Medulla oblongata (tissue), 1 donor: ENCODE data around the gene ALK.
"Not testable (repeated sequence)": the region's sequence is repeated elsewhere in the genome, so short reads cannot be mapped to it uniquely, and the experiment has no call there.

Experiments used
- DNase-seq: peaks from one replicate; pipeline ENCODE4 v3.0.0-alpha.2; 2015; ENCODE audit errors: extremely low spot score

ALK gene

DNA sequence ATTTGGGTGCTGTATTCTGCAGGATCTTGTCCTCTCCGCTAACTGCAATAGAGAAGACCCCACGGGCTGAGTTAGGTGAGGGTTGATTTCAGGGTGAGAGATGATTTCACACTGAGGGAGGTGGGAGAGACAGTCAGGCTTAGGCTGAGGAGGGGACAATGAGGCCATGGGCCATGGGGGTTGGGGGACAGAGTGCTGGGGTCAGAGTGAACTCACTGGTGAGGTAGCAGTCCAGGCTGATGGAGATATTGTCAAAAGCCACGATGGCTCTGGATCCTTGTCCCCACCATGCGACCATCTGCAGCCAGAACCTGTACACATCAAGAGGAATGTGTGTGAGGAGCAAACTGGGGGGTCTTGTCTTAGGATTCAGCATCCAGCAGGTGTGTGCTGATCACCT is 646.2 kb downstream of the ALK start:
- no peak for DNase-seq

DNA sequence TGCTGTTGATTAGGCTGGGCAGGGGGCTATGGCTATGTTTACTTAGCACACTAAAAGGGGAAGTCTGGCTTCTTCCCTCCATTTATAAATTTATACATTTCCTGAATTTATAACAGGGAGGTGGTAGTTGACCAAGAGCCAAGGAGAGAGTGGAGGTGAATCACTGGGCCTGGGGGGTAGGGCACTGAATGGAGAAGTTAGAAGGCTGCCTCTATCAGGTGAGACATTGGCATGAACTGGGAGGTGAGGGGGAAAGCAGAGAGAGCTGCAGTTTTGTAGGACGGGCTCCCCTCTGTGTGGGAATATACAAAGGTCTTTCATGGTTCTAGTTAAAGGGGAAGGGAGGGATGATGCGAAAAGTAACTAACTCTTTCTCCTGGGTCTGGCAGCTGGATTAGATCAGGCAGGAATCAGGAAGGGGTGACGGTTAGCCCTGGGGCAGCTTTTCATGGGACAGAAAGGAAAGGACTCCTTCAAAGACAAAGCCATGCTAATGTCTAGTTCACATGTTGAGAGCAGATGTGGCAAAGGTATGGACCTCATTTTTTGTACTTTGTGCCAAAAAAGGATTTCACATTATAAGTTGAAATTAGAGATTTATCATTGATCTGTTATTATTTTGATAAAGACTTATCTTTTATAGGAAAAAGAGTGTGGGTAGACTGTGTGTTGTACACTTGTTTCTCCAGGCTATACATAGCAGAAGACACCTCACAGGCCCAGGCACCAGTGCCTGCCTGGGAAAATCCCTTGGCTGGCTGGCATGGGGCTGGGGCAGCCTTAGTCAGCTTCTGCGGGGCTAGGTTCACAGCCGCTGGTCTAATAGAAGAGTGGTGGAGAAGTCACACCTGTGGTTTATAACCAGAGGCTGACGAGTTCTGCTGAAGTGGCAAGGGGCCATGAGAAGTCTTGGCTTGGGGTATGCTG is 647.4 kb downstream of the ALK start:
- no peak for DNase-seq

DNA sequence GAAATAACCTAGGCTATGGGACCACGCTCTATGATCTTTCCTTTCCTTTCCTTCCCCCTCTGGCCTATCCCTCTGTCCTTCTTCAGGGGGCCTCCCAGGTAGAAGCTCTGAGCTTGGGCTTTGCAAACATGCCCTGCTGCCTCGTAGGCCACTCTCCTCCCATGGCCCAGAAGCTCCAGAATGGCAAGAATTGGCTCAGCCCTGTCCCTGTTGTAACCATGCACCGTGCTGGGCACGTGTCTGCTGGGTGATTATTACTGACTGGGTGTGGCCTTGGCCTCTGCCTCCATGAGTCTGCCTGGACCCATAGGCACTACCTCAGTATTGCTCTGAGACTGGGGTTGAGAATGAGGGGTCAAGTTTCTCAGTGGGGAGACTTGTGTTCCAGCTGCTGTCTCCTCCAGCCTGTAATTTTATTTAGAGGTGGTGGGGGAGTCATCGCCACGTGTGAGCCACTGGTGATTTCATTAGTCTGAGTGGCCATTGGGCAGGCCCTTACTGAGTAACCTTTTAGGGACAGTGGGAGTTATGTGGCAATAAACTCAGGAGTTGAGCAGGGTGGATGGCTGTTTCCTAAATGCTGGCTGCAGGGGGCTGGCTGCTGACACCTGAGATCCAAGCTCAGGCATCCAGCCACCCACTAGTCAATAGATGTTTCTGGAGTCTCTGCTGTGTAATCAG is 648.2 kb downstream of the ALK start:
- no peak for DNase-seq

DNA sequence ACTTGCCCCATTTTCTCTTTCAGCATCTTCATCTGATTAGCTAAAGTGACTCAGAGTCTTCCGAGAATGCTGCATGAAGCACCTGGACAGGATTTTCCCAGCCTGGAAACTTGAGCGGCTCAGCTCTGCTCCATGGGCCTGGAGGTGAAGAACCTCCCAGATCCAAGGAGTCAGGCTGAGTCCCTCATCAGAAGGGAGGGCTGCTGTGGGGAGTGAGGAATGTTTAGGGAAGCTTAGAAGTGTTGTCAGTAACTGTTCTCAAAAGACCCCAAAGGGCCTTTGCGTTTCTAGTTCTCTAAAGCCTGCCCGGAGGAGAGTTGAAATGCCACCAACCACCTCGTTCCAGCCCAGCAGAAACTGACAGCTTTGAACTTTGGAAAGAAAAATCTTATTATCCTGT is 649.1 kb downstream of the ALK start:
- DNase-seq, result no peak

DNA sequence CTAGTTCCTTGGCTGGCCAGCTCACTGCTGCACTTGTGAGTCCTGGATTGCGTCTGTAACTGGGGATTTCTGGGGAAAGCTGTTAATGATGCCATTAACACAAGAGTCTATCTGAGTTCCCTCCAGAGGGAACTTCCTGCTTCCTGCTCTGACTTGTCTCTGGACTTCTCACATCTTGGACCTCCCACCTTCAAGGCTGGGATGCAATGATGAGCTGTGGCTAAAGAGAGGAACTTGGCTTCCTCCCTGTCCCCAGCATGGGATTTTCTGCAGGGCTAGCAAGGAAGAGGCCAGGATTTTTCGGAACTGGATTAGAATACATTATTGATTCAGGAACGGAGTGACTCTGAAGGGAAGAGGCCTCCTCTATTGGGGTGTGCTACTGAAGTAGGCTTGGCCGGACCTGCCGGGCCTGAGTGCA is 650.7 kb downstream of the ALK start:
- DNase-seq, result no peak

DNA sequence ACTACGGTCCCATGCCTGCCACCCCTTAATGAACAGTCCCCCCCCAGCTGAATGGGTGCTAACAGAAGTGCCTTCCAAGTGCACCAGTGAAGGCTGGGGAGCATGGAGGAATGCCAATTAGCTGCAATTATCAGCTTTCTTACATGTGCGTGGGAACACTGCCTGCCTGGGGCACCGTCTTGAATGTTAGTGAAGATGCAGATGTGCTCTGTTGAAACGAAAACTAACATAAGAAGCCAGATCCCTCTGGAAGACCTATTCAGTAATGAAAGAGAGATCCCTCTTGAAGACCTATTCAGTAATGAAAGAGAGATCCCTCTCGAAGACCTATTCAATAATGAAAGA is 651.6 kb downstream of the ALK start:
- no peak for DNase-seq

DNA sequence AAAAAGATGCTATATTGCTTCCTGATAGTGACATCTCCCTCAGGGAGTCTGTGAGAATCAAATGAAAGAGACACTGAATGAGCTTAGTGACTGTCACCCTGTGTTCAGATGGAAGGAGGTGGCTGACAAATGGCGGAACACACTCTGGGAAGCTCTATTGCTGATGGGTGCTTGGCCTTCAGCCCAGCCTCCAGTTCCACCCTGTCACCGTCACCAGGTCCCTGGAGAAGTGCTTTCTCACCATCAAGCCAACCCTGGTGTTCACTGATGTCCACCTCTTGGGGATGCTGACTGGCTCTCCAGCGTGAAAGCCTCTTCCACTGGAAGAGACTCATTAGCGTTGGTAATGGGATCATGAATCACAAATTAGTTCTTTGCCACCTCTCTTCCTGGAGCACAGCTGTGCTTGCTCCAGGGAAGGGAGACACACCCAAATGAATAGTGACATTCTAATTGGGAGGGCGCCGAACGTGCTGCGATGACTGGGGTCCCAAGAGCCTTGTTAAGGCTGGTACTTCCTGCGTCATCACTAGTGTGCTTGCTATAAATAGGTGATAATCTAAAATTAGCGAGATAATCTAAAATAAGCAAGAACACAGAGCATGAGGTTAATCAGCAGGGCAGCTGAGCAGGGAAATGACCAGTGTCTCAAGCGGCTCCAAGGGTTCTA is 652.2 kb downstream of the ALK start:
- DNase-seq, result no peak

DNA sequence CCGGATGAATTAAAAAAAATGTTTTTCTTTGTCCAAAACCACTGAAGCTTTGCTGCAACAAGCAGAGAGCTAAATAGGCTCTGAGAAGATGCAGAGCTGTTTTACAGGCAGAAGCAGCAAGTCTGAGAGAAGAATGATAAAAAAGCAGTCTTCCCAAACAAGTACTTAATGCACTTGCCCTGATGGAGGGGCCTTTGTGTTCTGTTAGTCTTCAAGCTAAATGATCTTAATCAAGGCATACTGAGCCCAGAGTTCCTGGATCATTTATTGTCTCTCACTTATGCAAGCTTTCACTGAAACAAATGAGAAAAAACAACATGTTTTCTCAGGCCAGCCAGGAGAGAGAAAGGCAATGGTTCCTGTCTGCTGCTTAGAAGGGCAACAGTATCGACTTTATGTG is 653.7 kb downstream of the ALK start:
- no peak for DNase-seq

DNA sequence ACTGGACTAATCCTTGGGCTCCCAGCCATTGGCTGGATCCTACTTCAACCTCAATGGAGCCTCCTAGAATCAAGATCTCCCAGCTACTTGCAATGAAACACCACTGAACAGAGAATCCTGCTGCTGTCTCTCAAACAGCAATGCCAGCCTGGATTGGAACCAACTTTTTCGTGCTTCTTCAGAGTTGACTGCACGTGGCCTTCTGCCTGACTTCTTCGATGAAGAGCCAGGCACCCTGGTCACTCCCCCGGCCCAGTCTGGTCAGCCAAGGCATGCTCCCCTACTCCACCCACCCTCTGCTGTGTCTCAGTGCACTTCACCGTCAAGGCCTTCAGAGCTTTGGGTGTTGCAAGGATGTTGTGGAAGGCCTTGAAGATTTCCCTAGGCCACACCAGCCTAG is 657.5 kb downstream of the ALK start:
- DNase-seq, result no peak

DNA sequence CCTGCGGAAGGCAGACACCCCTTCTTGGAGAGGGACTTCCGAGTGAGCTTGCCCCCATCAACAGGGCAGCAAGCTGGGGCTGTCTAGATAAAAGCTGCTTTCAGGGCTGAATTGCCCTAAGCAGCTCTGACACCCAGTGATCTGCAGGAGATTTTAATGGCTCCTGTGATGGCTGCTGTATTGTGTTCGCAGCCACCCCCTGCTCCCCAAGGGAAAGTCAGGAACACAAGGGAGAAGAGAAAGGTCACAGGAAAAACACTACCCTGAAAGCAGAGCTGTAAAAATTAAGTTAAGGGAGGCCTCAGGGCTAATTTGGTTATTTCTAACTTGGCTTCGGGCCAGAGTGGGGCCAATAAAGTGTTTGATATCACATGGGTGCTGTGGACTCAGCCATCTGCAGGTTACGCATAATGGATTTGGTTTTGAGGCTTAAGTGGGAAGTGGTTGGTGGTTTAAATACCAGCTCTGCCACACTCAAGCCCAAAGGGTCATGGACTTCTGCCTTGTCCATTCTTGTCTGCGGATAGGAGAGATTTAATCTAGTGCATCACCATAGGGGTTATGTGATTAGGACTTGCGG is 658.6 kb downstream of the ALK start:
- no peak for DNase-seq

DNA sequence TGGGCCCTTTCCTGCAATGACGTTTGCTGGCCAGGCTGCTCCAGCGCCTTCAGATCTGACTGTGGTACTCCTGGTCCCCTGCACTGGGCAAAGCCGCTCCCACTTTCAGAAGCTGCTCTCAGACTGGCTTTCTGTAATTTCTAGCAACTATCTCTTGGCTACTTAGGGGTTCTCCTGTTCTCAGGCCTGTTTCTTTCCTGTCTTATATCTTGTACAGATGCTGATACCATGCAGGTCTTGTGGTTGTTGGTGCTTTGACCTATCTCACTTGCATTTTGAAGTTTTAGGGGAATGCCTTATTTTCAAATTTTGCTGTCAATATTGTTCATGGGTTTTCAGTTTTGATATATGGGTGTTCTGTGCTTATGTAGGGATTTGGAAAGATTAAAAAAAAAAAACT is 660.4 kb downstream of the ALK start:
- DNase-seq, result no peak

DNA sequence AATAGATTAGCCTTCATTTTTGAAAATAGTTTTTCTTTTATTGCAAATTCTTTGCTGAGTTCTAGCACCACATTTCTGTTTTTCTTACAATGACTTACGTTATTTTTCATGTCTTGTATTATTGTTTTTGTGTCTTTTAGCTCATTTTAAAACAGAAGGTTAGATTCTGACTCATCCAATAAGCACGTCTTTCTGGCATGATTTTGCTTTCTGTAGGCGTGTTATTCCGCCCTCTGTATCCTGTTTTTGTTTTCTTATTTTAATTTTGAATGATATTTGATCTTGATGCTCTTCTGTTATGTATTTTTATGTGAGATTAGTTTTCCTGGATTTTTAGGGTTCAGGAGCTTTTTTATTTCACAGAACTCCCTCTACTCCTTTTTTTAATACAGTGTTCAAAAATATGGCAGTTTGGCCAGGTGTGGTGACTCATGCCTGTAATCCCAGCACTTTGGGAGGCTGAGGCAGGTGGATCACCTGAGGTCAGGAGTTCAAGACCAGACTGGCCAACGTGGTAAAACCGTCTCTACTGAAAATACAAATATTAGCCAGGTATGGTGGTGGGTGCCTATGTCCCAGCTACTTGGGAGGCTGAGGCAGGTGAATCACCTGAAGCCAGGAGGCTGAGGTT is 661.1 kb downstream of the ALK start:
- DNase-seq, result no peak

DNA sequence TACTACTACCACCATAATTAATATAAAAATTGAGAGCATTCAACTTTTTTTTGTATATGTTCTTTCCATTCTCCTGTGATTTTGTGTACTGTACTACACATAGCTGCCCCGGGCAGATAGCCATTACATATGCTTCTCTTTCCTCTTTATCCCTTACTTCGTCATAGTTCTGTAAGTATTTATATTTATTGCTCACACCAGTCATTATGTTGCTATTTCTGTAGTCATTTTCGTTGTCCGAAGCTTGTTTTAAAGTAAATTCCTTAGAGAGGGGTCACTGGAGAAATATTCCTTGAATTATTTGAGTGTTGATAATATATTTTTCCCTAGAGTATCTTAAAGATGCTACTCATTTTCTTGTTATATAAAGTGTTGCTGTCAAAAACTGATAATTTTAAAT is 662.2 kb downstream of the ALK start:
- DNase-seq, result no peak

DNA sequence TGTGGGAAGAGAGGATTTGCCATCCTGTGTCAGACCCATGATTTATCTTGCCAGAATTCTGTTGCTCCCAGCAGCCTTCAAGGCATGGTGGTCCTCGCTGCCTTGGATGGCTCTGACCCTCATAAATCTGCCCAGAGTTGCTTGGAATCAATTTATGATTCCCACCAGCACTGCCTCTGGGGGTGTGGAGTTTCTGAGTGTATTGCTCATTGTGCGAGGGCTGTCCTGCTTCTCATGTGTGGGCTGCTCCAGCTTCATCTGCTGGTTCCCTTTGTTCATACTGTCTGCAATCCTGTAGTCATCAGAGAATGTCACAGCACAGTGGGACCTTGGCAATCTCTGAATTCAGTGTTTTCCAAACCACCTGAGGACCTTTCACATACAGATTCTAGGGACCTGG is 666.4 kb downstream of the ALK start:
- no peak for DNase-seq

DNA sequence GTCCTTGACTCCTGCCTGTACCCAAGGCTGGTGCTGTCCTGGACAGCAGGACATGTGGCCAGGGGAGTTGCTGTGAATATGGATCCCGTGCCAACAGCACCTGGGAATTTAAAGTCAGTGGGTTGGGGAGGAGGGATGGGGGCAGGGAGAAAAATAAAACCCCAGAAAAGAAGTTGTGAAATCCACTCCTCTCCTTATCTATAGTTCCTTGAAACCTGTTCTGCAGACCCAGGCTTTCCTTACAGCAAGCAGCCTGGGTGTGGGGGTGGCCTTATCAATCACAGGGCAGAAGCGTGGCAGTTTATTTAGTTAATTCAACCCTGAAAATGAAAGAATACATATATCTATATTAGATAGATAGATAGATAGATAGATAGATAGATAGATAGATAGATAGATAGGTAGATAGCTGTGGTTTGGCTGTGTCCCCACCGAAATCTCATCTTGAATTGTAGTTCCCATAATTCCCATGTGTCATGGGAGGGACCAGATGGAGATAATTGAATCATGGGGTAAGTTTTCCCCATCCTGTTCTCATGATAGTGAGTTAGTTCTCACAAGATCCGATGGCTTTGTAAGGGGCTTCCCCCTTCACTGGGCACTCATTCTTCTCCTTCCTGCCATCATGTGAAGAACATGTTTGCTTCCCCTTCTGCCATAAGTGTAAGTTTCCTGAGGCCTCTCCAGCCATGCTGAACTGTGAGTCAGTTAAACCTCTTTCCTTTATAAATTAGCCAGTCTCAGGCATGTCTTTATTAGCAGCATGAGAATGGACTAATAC is 667.7 kb downstream of the ALK start:
- not testable (repeated sequence) for DNase-seq

DNA sequence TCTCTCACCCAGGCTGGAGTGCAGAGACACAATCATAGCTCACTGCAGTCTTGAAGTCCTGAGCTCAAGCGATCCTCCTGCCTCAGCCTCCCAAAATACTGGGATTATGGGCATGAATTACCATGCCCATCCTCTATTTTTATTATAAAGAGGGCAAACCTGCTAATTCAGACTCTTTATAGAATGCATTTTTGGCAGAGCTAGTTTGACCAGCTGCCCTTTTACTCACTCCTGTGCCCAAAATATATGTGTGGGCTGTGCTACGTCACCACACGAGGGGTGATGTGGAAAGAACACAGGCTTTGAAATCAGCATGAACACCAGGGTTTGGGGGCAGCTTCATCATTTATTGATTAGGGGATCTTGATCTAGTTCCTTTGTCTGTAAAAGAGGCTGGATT is 668.4 kb downstream of the ALK start:
- no peak for DNase-seq

DNA sequence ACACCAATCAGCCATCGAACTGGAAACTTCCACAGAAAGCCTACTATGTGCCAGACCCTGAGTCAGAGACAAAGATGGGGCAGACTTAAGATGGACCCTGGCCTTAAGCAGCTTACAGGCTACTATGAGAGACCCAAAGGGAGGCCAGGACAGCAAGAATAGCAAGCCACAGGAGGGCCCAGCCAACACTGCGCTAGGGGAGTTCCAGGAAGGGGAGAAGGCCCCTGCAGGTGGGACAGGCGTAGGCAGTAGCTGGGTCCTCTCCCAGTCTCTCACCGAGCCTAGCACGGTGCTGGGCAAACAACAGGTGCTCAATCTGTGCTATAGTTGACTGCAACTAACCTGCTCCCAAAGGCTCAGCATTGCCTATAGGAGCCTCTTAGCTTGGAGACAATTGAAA is 670.0 kb downstream of the ALK start:
- DNase-seq, result no peak

DNA sequence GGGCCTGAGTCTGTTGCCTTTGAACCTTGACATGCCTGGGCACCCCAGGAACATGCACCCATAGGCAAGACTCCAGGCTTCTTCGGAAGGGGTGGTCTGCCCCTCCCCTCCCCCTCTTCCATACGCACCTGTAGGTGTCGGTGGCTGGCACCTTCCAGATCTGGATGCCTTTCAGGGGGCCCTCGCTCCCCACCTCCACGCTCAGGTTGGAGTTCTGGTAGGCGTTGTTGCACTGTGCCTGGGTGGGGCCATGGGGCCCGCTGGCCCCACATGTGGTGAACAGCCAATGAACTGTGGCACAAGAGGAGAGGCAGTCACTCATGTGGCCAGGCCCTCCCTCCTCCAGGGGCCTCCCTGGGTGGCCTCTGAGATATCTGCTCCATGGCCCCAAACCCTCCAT is 670.4 kb downstream of the ALK start:
- DNase-seq, result no peak

DNA sequence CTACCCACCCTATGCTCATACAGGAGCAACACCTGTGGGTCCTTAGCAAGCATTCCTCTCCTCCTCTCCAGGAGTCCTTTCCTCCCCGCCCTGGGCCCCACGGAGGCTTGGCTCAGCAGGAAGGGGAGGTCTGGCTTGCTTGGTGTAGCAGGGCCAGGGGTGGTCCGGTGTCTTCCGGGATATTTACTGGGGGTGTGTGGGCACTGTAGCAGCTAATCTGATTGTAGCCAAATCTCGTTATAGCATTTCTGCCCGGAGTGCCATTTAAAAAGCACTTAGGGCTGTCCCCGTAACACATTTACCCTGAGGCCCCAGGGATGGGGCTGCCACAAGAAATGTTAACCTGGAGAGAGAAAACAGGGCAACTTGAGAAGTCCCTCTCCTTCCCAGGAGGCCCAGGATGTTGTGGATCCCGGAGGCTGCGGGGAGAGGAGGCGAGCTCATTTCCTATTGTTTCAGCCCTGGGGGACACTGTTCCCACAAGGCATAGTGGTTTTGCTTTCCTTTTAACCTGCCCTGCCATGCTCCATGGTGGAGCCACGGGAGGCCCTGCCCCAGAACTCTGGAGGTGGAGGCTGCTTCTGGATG is 671.6 kb downstream of the ALK start:
- DNase-seq, result no peak

DNA sequence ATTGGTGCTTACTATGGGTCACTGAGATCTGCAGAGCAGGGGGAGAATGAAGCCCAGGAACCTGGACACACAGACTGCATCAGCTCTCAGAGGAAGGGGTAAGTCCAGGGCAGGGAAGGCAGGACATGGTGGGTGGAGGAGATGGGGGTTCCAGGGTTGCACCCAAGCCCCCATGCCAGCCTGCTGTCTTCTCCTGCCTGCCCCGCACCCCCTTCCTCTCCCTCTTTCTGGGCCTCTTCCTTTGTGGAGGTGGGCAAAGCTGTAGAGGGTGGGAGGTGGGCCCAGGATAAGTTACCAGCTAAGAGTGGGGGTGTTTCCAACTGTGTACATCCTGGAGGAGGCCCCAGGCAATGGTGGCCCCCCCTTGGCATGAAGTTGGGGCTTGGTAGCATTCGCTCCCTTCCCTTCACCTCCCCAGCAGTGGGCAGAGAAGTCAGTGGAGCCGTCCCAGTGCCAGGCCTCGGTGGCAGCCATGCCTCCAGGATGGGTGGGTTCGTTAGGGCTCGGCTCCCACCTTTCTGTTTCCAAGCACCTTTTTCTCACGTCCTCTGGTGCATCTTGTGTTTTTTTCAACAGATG is 674.0 kb downstream of the ALK start:
- no peak for DNase-seq
